Stimulated activated naive CD8-positive, alpha-beta T cell treated with anti-CD3 and anti-CD28 coated beads, Interleukin-15, Interleukin-2, amounts not matched to agents 100 U/mL and 50 U/mL, for 24 hours (primary cell): ENCODE measurements around the gene ATOX1.
A peak's percentile ranks its signal among the peaks of the same experiment; 100 is the strongest.
"Not testable (repeated sequence)": the region's sequence is repeated elsewhere in the genome, so short reads cannot be mapped to it uniquely, and the experiment has no call there.

Experiments used
- ATAC-seq: fragments of 150-1000 bp; cut with Tn5 transposase; one replicate; pipeline ENCODE4 v1.10.0; 2021
- DNase-seq: peaks from one replicate; pipeline ENCODE4 v3.0.0; 2021

ATOX1 gene

DNA sequence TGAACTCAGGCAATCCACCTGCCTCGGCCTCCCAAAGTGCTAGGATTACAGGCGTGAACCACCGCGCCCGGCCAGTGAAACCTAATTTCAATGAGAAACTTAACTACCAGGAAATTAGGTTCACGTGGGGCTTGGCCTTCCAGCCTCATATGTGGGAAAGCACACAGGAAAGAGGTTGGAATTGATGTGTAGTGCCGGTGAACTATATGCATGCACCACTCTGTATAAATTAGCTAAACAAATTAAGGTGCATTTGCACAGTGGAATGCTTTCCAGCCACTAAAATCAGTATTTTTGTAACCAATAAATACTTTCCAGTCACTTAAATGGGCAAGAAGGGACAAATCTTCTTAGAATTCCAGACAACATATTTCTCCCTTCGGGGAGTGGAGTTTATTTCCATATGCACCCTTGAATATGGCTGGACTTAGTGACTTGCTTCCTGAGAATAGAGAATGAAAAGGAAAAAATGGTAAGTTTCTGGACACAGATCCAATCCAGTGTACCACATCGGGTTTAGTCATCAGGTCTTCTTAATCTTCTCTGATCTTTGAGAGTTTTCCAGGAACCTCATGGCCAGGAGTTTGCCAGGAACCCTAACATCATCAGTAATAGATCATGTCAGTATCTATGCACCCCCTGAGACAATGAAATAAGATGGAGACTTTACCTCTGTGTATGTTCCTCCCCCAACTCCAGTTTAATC is 24.9 kb downstream of the ATOX1 start:
- ATAC-seq = no peak
- DNase-seq = no peak

DNA sequence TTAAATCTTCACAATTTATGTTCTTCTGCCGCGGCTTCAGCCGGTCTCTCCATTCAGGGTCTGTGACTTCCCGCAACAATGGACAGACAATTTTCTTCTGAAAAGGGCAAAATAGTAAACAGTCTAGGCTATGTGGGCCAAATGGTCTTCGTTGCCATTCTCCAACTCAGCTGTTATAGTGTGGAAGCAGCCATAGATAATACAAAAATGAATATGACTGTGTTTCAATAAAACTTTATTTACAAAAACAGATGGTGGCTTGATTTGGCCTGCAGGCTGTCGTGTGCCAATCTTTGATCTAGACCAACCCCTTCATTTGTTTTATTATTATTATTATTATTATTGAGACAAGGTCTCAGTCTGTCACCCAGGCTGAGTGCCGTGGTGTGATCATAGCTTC is 28.1 kb downstream of the ATOX1 start:
- no peak for DNase-seq
- ATAC-seq = no peak

DNA sequence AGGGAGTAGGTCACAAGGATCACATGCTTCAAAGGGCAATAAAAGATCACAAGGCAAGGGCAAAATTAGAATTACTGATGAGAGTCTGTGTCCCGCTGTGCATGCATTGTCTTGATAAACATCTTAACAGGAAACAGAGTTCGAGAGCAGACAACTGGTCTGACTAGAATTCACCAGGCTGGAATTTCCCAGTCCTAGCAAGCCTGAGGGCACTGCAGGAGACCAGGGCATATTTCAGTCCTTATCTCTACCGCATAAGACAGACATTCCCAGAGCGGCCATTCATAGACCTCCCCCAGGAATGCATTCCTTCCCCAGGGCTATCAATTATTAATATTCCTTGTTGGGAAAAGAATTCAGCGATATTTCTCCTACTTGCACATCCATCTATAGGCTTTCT is 28.8 kb downstream of the ATOX1 start:
- DNase-seq, ATAC-seq: not testable (repeated sequence)

DNA sequence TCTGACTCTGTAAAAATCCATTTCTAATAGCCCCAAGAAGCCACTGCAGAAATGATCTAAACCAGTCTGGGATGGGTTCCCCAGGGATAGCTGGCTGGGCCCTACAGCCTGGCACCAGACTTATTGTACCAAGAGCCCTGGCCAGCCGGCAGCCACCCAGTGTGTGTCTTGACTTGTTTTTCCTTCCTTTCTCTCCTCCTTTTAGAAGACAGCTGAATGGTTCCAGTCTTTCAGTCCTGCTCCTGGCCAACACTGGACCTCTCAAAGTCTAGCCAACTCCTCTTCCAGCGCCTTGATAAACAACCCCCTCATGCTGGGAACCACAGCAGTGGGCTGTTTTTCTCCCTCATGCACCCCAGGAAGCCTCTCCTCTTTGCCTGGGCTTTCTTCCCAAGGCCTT is 34.1 kb downstream of the ATOX1 start:
- ATAC-seq (no peak), DNase-seq (no peak)

DNA sequence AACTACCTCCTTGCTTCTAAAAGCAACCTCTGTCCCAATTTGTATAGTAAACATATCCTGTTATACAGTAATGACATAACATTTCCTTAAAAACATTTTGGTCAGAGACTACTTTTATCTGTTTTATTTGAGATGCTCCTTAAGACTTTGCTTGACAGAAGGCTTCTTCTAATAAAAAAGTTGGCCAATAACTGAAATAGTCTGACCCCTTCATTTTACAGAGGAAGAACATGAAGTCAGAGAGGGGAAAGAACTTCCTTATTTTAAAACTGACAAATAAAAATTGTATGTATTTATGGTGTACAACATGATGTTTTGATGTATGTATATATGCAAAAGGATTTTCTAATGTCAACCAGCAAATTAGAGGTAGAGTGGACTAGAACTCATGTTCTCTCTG is 35.9 kb downstream of the ATOX1 start:
- no peak for DNase-seq

DNA sequence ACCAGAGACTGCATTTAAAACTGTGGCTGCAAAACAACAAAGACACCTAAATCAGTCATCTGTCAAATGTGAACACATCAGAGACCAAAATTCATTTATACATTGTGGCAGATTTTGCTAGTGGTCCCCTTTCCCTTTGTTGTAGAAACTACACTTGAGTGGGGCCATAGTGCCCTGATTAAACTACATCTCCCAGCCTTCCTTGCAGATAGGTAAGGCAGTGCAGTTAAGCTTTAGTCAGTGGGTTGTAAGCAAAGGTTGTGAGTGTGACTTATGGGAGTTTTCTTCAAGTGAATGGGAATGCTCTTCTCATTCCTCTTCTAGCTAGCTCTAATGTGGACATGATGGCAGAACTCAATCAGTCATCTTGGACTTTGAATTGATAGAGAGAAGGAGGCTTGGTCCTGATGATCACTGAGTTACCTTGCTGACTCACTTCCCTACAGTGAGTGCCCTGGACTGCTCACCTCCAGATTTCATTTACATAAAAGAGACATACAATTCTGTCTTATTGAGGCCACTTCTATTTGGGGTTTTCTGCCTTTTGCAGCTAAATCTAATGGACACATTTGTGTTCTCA is 36.5 kb downstream of the ATOX1 start:
- ATAC-seq = no peak
- DNase-seq = no peak

More for the DNA sequence above, 35.9 kb downstream of the ATOX1 start:
- no peak for ATAC-seq

DNA sequence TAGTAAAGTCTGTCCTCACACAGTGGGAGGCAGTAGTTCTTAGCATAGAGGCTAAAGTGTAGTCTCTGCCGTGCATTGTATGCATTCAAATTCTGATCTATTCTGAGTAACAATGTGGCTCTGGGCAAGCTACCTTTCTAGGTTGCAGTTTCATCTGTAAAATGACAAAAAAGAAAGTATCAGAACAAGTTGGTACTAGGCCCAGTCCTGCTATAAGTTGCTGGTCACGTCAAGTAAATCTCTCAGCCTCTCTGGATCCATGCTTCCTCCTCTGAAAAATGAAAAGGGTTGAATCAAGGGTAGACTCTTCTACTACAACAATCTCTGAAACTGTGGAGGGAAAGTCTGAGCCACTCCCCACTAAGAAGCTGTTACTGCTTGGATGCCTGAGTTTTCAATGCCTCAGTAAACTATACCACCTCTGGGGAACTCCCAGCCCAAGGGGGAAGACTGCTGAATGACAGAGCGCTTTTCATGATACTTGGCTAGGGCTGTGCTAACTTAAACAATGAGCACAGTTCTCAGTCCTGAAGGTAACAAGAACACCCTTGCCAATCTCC is 37.3 kb downstream of the ATOX1 start:
- ATAC-seq (peak; percentile 84), DNase-seq (peak; percentile 15)

DNA sequence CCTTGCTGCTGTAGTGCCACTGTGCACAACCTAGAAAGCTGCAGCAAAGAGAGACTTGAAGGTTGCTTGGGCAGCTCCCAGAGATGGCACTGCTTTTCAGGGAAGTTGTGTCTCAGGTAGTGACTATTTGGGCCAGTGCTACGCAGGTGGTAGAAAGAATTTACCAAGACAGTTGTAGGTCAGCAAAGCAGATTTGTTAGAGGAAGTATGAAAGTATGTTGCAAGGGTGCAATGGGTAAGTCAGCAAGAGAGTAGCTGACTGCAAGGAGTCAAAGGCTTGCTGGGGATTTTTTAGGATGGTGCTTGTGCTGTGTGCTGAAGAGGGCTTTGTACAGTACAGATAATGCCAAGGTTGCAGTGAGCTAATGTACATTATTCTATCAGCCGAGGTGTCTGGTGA is 38.2 kb downstream of the ATOX1 start:
- ATAC-seq = no peak
- DNase-seq = no peak

DNA sequence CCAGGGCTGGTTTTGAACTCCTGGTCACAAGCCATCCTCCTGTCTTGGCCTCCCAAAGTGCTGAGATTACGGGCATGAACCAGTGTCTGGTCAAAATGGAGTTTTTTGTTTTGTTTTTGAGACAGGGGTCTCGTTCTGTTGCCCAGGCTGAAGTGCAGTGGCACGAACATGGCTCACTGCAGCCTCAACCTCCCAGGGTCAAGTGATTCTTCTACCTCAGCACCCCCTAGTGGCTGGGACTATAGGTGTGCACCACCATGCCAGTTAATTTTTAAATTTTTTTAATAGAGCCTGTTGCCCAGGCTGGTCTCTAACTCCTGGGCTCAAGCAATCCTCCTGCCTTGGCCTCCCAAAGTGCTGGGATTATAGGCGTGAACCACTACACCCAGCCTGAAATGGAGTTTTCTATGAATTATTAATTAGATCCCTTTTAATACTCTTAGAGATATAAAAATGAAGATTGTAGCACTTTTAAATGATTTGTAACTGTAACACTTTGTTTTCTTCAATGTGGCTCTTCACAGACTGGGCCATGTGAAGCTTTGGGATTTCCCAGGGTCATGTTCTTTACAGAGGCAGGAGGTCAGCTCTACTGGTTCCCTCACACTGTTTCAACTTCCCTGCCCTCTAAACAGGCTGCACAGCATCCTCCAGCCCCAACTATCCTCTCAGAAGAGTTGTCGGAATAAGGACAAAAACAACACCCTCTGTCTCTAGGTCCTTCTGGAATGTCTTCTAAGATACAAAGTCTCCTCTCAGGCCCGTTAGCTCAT is 39.0 kb downstream of the ATOX1 start:
- ATAC-seq (no peak), DNase-seq (peak; percentile 48)

DNA sequence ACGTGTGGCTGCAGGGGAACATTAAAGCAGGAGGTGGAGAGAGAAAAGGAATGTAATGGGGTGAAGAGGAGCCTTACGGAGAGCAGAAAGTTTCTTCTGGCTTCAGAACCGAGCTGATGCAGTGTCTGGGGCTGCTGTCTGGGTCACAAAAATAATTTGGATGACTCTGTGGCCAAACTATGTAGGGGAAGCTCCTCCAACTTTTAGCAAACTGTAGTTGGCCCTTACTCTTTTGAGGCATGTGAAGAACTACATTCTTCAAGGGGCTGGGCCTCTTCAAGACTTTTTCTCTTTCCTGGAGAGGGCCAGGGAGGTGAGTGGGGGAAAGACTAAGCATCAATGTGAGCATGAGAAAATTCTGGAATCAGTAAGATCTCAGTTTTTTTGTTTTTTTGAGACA is 39.8 kb downstream of the ATOX1 start:
- no peak for DNase-seq

DNA sequence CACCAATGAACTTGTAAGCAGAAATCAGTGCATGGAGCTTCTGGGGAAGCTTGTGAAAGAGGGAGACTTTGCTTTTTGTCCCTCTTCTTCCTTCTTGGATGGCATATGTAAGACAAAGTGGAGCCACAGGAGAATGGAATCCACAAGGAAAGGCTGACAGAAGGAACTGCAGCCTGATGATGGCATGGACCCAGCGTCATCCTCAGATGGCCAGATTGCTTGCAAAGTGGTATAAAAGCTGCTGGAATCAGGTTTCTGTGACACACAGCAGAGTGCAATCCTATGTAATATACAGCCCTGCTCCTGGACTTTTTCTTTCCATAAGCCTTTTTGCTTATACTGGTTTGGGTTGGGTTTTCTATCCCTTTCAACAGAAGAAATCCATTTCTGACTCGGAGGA is 40.3 kb downstream of the ATOX1 start:
- ATAC-seq = no peak
- no peak for DNase-seq

More for the DNA sequence above, 39.8 kb downstream of the ATOX1 start:
- no peak for ATAC-seq

DNA sequence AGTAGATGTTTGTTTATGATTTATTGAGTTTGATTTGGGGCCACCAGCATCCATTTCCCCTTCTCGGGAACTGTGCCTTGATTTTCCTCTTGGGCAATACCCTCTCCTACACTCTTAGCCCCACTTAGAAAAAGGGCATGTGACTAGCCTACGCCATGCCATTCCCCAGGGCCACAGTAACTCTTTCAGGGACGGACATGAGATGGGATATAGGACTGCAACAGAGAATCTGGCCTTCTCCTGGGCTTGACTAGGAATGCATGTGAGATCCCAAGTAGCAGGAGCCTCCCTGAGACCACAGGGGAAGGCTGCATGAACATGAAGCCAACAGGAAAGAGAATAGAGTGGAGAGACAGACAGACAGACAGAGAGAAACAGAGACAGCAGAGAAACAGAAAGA is 41.0 kb downstream of the ATOX1 start:
- no peak for DNase-seq
- ATAC-seq = no peak

DNA sequence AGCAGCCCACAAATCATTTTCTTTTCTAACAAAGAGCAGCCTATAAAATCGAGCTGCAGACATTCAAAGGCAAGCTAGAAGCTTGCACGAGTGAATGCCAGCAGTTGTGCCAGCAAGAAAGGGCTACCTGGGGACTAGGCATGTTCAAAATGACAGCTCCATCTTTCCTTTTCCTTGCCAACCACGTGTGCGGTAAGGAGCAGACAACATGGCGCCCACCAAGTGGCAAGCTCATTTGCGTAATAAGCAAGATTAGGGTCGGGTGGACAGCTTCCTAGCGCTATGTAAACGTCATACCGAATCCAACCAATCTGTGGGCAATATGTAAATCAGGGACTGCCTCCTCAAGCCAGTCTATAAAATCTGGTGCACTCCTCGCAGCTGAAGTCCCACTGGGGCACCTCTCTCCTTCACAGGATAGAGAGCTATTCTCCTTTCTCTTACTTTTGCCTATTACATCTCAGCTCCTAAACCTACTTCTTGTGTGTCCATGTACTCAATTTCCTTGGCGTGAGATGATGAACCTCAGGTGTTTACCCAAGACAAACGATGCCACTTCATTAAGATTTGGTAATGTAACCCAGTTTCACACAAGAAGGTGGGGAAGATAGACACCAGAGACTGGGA is 49.2 kb downstream of the ATOX1 start:
- ATAC-seq (no peak), DNase-seq (no peak)

DNA sequence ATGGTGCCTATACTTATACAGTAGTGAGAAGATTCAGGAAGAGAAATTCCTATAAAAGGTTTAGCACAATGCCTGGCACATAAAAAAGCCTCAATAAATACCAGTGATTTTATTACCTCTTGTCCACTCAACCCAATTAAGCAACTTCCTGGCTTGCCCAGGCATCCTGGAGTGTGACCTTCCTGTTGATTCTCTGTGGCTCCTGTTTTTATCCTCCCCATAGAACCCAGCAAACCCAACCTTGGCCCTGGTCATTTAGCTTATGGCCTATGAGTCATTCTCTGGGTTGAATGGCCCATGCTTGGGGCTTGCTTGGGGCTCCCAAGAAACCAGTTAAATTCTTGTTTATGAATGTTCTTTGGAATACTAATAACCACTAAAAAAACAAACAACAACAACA is 50.3 kb downstream of the ATOX1 start:
- ATAC-seq = no peak
- DNase-seq = no peak

DNA sequence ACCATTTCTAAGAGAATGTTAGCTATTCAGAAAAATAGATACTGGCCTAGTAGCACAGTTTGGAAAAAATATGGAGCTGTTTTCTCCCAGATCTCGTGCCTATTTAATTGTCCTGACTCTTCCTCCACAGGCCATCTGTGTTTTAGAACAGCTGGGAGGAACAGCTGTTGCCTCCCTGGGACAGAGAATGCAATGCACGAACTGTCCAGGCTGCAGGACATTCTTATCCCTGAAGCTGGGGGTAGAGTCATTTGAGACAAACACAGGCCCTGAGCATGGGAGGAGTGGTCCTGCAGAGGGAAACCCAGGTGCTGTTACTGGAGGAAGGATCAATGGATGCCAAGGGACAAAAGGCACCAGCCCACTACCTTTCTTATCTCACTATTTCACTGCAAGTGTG is 50.9 kb downstream of the ATOX1 start:
- ATAC-seq = no peak
- DNase-seq = no peak

DNA sequence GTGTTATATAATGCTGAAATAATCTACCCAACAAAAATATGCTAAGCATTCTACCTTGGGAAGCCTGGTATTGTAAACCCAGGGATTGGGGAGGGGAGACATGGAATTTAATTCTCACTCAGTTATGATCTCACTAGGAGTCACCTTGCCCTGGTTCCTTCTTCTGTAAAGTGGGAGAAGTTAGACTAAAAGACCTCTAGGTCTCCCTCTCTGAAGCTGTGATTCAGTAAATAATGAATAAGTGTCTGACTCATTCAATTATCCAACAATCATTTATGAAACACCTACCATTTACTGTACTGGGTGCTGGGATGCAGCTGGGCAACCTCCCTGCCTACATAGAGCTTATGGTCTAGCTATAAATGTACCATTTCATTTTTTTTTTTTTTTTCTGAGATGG is 51.5 kb downstream of the ATOX1 start:
- ATAC-seq (no peak), DNase-seq (no peak)

DNA sequence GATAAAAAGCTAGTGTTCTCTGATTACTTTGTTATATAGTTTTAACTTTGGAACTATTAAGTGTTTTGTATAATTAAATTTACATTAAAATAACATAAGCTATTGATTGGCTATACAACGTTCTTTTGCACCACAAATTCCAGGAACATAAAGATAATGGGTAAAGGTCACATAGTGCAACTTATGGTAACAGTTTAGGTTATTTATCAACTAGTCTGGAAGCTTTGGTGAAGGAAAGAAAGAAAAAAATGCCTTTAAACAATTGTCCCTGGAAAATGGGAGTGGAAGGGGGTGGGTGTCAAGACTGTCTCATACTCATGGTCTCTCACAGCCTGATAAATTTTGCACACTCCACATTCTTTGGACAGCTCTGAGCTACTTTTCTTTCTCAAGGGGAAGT is 54.7 kb downstream of the ATOX1 start:
- DNase-seq = no peak
- no peak for ATAC-seq

DNA sequence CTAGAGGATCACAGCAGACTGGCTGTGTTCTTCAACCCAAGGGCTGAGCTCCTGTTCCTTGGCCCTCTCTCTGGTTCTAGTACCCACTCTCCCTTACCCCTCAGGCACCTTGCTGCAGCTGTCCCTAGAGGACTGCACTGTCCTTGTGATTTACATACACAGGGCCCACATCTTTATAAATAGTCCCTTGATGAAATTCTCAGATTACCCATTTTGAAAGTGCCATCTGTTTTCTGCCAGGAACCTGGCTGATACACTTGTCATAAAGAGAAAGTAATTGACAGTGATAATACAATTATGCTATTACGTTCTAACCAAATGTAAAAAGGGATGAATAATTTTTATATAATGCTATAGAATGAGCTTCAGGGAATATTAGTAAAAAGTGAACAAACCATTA is 55.2 kb downstream of the ATOX1 start:
- ATAC-seq = peak; percentile 28

DNA sequence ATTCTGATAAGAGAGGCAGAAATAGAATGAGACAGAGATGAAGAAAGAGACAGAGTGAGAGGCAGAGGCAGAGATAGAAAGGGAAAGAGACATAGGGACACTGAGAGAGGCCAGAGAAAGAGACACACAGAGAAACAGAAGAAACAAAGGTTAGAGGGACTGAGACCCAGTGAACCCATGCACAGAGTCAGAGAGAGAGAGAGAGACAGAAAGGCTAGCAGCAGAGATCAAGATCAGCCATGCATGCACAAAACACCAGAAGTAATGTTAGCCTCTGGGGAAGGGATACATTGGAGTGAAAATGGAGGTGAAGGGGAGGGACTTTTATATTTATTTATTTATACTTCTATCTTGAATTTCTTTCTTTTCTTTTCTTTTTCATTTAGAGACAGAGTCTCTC is 57.6 kb downstream of the ATOX1 start:
- DNase-seq = no peak
- ATAC-seq = no peak

More for the DNA sequence above, 55.2 kb downstream of the ATOX1 start:
- DNase-seq = no peak

DNA sequence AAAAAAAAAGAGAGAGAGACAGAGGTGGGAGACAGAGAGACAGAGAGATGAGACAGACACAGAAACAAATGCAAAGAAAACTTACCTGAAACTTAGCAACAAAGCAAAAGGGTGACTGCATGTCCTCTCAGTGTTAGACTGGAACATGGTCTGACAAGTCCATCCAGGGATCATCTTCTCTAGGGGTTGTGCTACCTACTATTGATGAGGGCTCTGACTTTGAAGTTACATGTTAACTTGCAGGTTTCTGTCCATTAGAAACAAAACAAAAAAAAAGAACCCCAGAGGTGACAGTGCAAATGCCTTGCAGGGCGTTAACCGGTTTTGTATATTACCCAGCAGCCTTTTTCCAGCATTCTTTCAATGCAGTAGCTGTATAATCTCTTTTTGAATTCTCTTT is 58.1 kb downstream of the ATOX1 start:
- no peak for DNase-seq
- no peak for ATAC-seq

DNA sequence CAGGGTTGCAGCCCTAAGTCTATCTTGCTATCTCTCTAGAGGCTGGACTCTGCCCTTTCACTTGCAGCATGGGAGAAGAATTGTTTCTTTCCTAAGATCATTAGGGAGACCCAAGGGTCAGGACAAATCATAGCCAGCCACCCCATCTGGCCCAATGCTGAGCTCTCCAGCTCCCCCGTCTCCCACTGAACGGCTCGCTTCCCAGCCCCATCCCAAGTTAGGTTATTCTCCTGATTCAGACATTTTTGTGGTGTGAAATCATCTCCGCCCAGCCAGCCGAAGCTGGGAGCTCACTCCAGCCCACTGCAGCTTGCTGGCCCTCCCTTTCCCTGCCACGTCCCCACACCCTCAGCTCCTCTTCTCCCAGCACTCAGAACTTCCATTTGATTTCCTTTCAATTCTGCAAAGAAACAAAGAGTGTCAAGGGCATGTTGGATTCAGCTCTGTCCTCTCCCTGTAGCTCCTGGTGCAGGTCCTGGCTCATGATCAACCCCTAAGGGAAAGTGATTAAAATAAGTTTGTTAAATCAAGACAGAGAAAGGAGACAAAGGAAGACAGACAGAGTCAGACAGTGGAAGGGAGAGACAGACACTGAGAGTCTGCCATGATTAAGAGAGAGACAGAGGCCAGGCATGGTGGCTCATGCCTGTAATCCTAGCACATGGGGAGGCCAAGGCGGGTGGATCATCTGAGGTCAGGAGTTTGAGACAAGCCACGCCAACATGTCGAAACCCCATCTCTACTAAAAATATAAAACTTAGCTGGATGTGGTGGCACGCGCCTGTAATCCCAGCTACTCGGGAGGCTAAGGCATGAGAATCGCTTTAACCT is 59.1 kb downstream of the ATOX1 start:
- ATAC-seq = no peak
- DNase-seq = no peak

DNA sequence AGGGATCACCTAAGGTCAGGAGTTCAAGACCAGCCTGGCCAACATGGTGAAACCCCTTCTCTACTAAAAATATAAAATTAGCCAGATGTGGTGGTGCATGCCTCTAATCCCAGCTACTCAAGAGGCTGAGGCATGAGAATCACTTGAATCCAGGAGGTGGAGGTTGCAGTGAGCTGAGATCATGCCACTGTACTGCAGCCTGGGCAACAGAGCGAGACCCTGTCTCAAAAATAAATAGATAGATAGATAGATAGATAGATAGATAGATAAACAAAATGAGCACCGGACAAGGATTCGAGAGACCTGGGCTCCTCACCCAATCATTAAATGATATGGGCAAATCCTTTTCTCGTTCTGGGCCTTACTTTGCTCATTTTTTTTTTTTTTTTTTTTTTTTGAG is 60.4 kb downstream of the ATOX1 start:
- ATAC-seq, DNase-seq: not testable (repeated sequence)
